Epidermal melanocyte (primary cell): ENCODE results near the gene CPB1.
"Not testable (repeated sequence)": the region's sequence is repeated elsewhere in the genome, so short reads cannot be mapped to it uniquely, and the experiment has no call there.

Experiments used
- DNase-seq: peaks from one replicate; pipeline ENCODE4 v3.0.0; 2011; ENCODE audit warnings: low spot score; ENCODE audit not compliant: insufficient read length

The CPB1 gene

GRCh38 chr3:148827585-148827984, at the start of gene CPB1:
Gene CPB1, plus strand, starts transcription at chr3:148827811. Its CDS starts 13 bp downstream, at chr3:148827824.
- no peak for DNase-seq

GRCh38 chr3:148778926-148779325, 48.7 kb upstream of the CPB1 start:
- no peak for DNase-seq

- not testable (repeated sequence) for DNase-seq
These were observed 42.6 kb upstream of the CPB1 start for GRCh38 chr3:148785026-148785425.

- DNase-seq: not testable (repeated sequence)
These were observed 41.5 kb upstream of the CPB1 start for GRCh38 chr3:148786159-148786558.

- no peak for DNase-seq
These were observed 38.5 kb upstream of the CPB1 start for GRCh38 chr3:148789146-148789545.

- no peak for DNase-seq
These were observed 37.7 kb upstream of the CPB1 start for GRCh38 chr3:148789906-148790305.

GRCh38 chr3:148790370-148790769, 37.2 kb upstream of the CPB1 start:
- no peak for DNase-seq

GRCh38 chr3:148790851-148791735, 36.5 kb upstream of the CPB1 start:
- DNase-seq: no peak

- DNase-seq: no peak
These were observed 35.7 kb upstream of the CPB1 start for GRCh38 chr3:148791920-148792319.

- no peak for DNase-seq
These were observed 35.1 kb upstream of the CPB1 start for GRCh38 chr3:148792516-148792915.

- no peak for DNase-seq
These were observed 30.8 kb upstream of the CPB1 start for GRCh38 chr3:148796799-148797198.

GRCh38 chr3:148797795-148798194, 29.8 kb upstream of the CPB1 start:
- DNase-seq: no peak

- DNase-seq: no peak
These were observed 27.2 kb upstream of the CPB1 start for GRCh38 chr3:148800414-148800813.

GRCh38 chr3:148809835-148810234, 17.8 kb upstream of the CPB1 start:
- DNase-seq: no peak

- DNase-seq: no peak
These were observed 12.1 kb upstream of the CPB1 start for GRCh38 chr3:148815316-148816110.

- DNase-seq: no peak
These were observed 11.2 kb upstream of the CPB1 start for GRCh38 chr3:148816427-148816826.

GRCh38 chr3:148816981-148817525, 10.6 kb upstream of the CPB1 start:
- no peak for DNase-seq

- DNase-seq: no peak
These were observed 7.0 kb upstream of the CPB1 start for GRCh38 chr3:148820361-148821245.

GRCh38 chr3:148823026-148823425, 4.6 kb upstream of the CPB1 start:
- no peak for DNase-seq

GRCh38 chr3:148825476-148825875, 2.1 kb upstream of the CPB1 start:
- DNase-seq: no peak

GRCh38 chr3:148828136-148828690, 602 bp downstream of the CPB1 start:
- DNase-seq: no peak
